Lower lobe of right lung (tissue), 2 donors: Measurements from ENCODE around the gene EPC2. TPM values are rescaled to one million over a fixed set of nuclear protein-coding genes. Genes with fewer than 3 reads are reported as not detected.

Experiments used
- ATAC-seq, 2 donors: fragments of 200-7000 bp; cut with Tn5 transposase; one replicate each; pipeline ENCODE4 v1.9.1; 2020 to 2022; ENCODE audit warnings: mild to moderate bottlenecking in 2 of 2, moderate library complexity in 2 of 2
- DNase-seq: peaks from one replicate; pipeline ENCODE4 v3.0.0-alpha.2; 2020
- H3K27ac ChIP-seq: fragments of 200-600 bp; one replicate; pipeline ENCODE4 v1.8.0; 2022
- H3K27me3 ChIP-seq: fragments of 200-600 bp; one replicate; pipeline ENCODE4 v1.8.0; 2022; ENCODE audit warnings: low read depth
- H3K36me3 ChIP-seq: fragments of 200-600 bp; one replicate; pipeline ENCODE4 v1.8.0; 2022; ENCODE audit warnings: mild to moderate bottlenecking
- H3K4me1 ChIP-seq: fragments of 200-600 bp; one replicate; pipeline ENCODE4 v1.8.0; 2022
- H3K4me3 ChIP-seq: fragments of 200-600 bp; one replicate; pipeline ENCODE4 v1.8.0; 2022; ENCODE audit warnings: mild to moderate bottlenecking
- H3K9me3 ChIP-seq: fragments of 200-600 bp; one replicate; pipeline ENCODE4 v1.8.0; 2022
- intact Hi-C: fragments of 100-400 bp; cut with DNase I; formaldehyde crosslinking; loops from one replicate; pipeline ENCODE4 v1.11.0; 2022
- total RNA-seq: library from RNA; stranded (reverse); fragmentation: NEBNext Ultra II Directional; extraction: Animal tissue kit (Norgen Biotek cat#: 25700); gene quantifications from one replicate; pipeline ENCODE4 v1.2.1, GENCODE V29; 2021
- TF ChIP-seq, protein P1 (sequence below): fragments of 200-600 bp; IDR thresholded peaks from one replicate; pipeline ENCODE4 v1.8.0; 2022; ENCODE audit warnings: antibody characterized with exemption, mild to moderate bottlenecking
- donor health status: DM: no; HTN: yes; CAD: no; lungs with severe emphysema.

EPC2 gene
- total RNA-seq, 1 donor from 2014 or later, result 36.8 TPM

DNA sequence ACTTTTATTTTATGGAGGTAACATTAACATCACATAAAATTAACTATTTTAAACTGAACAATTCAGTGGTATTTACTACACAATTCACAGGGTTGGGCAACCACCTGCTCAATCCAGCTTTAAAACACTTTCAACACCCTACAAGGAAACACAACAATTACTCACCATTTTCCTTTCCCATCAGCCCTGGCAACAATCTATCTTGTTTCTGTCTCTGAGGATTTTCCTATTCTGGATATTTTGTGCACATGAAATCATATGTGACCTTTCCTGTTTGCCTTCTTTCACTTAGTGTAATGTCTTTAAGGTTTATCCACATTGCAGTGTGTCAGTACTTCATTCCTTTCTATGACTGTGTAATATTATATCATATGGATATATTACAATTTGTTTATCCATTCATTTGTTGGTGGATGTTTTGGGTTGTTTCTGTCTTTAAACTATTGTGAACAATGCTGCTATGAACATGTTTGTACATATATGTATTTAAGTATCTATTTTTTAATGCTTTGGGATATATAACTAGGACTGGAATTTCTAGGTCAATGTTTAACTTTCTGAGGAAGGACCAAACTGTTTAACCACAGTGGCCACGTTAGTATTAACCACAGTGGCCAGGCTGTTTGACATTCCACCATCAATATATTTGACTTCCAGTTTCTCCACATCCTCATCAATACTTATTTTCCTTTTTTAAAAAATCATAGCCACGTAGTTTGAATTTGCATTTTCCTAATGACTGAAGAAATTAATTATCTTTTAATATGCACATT lies 158.1 kb downstream of the EPC2 start:
- Histone ChIP-seq H3K4me3 (no peak overlapping the region), H3K4me1 (no peaks in the 10 kb centered on the region), H3K27ac (no peak overlapping the region), H3K36me3 (no peaks in the 10 kb centered on the region), H3K9me3 (no peaks in the 10 kb centered on the region), H3K27me3 (no peaks in the 10 kb centered on the region)
- intact Hi-C loops, result no loop called here
- ATAC-seq, result no peak
- TF ChIP-seq, protein P1, sequence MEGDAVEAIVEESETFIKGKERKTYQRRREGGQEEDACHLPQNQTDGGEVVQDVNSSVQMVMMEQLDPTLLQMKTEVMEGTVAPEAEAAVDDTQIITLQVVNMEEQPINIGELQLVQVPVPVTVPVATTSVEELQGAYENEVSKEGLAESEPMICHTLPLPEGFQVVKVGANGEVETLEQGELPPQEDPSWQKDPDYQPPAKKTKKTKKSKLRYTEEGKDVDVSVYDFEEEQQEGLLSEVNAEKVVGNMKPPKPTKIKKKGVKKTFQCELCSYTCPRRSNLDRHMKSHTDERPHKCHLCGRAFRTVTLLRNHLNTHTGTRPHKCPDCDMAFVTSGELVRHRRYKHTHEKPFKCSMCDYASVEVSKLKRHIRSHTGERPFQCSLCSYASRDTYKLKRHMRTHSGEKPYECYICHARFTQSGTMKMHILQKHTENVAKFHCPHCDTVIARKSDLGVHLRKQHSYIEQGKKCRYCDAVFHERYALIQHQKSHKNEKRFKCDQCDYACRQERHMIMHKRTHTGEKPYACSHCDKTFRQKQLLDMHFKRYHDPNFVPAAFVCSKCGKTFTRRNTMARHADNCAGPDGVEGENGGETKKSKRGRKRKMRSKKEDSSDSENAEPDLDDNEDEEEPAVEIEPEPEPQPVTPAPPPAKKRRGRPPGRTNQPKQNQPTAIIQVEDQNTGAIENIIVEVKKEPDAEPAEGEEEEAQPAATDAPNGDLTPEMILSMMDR, result no peak
- no peak for DNase-seq

DNA sequence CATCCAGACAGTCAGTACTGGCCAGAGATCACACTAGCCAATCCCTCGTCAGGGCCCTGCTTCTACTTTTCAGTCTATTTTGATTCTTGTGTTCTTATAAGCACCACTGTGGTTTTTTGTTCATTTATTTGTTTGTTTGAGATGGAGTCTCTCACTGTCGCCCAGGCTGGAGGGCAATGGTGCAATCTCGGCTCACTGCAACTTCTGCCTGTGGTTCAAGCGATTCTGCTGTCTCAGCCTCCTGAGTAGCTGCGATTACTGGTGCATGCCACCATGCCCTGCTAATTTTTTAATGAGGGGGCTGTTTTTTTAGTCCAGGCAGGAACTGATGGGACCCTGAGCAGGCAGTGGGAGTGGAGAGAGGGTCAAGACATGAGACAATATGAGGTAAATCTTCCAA lies 165.5 kb downstream of the EPC2 start:
- no peaks in the 10 kb centered on the region for H3K9me3 ChIP-seq

DNA sequence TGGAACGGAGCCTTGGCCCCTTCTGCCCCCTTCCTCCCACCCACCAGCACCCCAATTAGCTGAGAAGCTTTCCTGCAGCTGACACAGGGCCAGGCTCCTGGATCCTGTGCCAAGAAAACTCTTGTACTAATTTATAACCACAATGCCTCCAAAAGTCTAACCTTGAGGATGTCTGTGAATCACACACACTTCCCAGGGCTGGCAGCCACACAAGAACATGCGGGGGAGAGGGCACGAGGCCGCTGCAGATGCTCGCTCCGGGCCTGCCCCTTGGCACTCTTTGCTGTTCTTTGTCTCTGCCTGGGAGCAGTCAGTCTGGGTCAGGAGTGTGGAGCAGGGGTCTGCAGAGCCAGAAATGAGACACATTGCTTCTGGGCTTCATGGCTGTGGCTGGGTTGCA lies 167.8 kb downstream of the EPC2 start:
- Histone ChIP-seq H3K36me3 (no peaks in the 10 kb centered on the region), H3K4me3 (no peak overlapping the region), H3K4me1 (no peaks in the 10 kb centered on the region), H3K27me3 (no peaks in the 10 kb centered on the region), H3K27ac (no peak overlapping the region), H3K9me3 (no peaks in the 10 kb centered on the region)
- ATAC-seq (no peak), DNase-seq (no peak)
- intact Hi-C loops, result no loop called here
- TF ChIP-seq, protein P1, result no peak

More for the DNA sequence above, 165.5 kb downstream of the EPC2 start:
- Histone ChIP-seq H3K27ac (no peak overlapping the region), H3K4me3 (no peak overlapping the region), H3K4me1 (no peaks in the 10 kb centered on the region), H3K36me3 (no peaks in the 10 kb centered on the region), H3K27me3 (no peaks in the 10 kb centered on the region)
- intact Hi-C loops, result no loop called here
- no peak for DNase-seq
- ATAC-seq, result no peak
- TF ChIP-seq, protein P1, result no peak

DNA sequence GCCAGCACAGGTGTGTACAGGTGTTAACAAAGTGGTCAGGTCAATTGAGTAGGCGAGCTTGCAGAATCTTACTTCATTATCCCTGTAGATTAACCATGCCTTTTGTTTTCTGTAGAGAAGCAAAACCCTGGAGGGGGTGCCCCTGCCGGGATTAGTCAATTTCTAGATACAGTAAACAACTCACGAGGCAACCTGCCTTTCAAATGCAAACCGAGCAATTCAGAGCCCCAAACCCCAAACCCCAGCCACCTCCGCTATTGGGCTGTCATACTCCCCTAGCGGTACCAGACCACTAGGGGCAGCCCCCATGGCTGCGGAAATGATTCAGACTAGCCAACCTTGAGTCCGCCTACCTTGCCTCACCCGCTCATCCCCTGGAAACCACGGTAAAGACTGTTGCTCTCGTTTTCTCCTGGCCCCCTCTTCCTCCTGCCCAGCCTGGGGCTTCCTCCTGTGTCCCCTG lies 169.1 kb downstream of the EPC2 start:
- intact Hi-C loops, result no loop called here
- TF ChIP-seq, protein P1, result peak; percentile 9
- Histone ChIP-seq H3K4me1 (no peaks in the 10 kb centered on the region), H3K36me3 (no peaks in the 10 kb centered on the region), H3K9me3 (no peaks in the 10 kb centered on the region), H3K4me3 (no peak overlapping the region), H3K27me3 (no peaks in the 10 kb centered on the region), H3K27ac (no peak overlapping the region)
- DNase-seq (no peak), ATAC-seq (no peak)

DNA sequence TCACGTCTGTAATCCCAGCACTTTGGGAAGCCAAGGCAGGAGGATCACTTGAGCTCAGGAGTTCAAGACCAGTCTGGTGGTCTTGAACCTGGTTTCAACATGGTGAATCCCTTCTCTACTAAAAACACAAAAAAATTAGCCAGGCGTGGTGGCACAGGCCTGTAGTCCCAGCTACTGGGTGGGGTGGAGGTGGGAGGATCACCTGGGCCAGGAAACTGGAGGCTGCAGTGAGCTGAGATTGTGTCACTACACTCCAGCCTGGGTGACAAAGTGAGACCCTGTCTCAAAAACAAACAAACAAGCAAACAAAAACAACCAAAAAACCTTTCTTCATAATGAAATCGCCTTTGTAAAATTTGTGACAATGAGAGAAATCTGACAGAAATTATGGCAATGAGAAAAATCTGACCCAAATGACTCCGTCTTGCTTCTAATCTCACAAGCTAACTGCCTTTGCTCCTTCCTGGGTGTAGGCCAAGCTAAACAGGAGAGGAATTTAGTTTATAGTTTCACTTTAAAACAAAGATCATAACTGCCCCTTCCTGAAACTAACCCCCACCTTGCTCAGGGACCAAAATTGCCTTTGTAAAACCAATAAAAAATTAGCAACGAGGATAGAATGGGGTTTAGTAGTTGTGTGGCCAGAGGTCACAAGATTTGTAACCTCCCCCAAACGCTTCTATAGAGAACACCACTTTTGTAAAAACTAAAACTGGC lies 169.8 kb downstream of the EPC2 start:
- Histone ChIP-seq H3K36me3 (no peaks in the 10 kb centered on the region), H3K4me3 (no peak overlapping the region), H3K27me3 (no peaks in the 10 kb centered on the region), H3K9me3 (no peaks in the 10 kb centered on the region), H3K27ac (no peak overlapping the region), H3K4me1 (no peaks in the 10 kb centered on the region)
- intact Hi-C loops, result no loop called here
- ATAC-seq, result peak in 1 of 2 donors; percentile 51
- DNase-seq, result no peak
- TF ChIP-seq, protein P1, result no peak
